Body of pancreas (tissue), 4 donors: Measurements from ENCODE around the gene LRRC49.
A peak's percentile ranks its signal among the peaks of the same experiment; 100 is the strongest.

Experiments used
- POLR2A ChIP-seq, 3 donors: fragments of 450-650 bp; IDR thresholded peaks; one replicate each; pipeline ENCODE4 v1.6.1; 2016; ENCODE audit warnings: antibody characterized with exemption in 3 of 3, mild to moderate bottlenecking in 2 of 3
- TF ChIP-seq, protein P1 (sequence below), 7 experiments: fragments of 450-650 bp in 4 of 7; fragments of 200-600 bp in 3 of 7; sonication (generic) in 3 of 7; IDR thresholded peaks; one replicate each; pipeline ENCODE4 v1.5.1; 2016 to 2019; ENCODE audit warnings: antibody characterized with exemption in 7 of 7

DNA sequence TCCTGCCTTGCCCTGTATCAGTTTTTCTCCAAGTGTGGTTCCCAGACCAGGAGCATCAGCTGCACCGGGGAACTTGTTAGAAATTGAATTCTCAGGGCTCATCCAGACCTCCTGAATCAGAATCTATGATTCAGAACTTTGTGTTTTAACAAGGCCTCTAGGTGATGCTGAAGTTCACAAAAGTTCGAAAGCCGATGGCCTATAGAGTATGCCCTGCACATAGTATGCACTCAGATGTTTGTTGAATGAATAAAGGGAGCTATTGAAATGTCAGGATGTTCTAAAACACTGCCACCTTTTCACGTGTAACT is 38.0 kb upstream of the LRRC49 start:
- TF ChIP-seq, protein P1, sequence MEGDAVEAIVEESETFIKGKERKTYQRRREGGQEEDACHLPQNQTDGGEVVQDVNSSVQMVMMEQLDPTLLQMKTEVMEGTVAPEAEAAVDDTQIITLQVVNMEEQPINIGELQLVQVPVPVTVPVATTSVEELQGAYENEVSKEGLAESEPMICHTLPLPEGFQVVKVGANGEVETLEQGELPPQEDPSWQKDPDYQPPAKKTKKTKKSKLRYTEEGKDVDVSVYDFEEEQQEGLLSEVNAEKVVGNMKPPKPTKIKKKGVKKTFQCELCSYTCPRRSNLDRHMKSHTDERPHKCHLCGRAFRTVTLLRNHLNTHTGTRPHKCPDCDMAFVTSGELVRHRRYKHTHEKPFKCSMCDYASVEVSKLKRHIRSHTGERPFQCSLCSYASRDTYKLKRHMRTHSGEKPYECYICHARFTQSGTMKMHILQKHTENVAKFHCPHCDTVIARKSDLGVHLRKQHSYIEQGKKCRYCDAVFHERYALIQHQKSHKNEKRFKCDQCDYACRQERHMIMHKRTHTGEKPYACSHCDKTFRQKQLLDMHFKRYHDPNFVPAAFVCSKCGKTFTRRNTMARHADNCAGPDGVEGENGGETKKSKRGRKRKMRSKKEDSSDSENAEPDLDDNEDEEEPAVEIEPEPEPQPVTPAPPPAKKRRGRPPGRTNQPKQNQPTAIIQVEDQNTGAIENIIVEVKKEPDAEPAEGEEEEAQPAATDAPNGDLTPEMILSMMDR (IDR thresholded peaks at IDR 0.05): peak in 1 of 7 experiments; percentile 7
- no peak for TF ChIP-seq POLR2A (IDR thresholded peaks at IDR 0.05)
